ACC112 (cell line): ENCODE data around the gene AOAH.
"Not testable (repeated sequence)": the region's sequence is repeated elsewhere in the genome, so short reads cannot be mapped to it uniquely, and the experiment has no call there.

Experiments
- H2AFZ ChIP-seq: fragments of 200-600 bp; sonication (generic); one replicate; pipeline ENCODE4 v1.6.0; 2017; ENCODE audit warnings: antibody characterized with exemption, low read length; ENCODE audit not compliant: unreplicated experiment
- H3K27ac ChIP-seq: fragments of 200-600 bp; sonication (generic); 2 replicates; pipeline ENCODE4 v1.5.1; 2014; ENCODE audit warnings: low read depth, mild to moderate bottlenecking, antibody characterized with exemption, low read length, moderate library complexity
- H3K27me3 ChIP-seq: fragments of 200-600 bp; sonication (generic); 2 replicates; pipeline ENCODE4 v1.6.1; 2014; ENCODE audit warnings: mild to moderate bottlenecking, antibody characterized with exemption, low read length, moderate library complexity, mixed read lengths; ENCODE audit not compliant: insufficient read depth
- H3K36me3 ChIP-seq: fragments of 200-600 bp; sonication (generic); 2 replicates; pipeline ENCODE4 v1.6.1; 2016; ENCODE audit warnings: mild to moderate bottlenecking, antibody characterized with exemption, low read length, moderate library complexity, mixed read lengths; ENCODE audit not compliant: insufficient read depth
- H3K4me1 ChIP-seq: fragments of 200-600 bp; sonication (generic); one replicate; pipeline ENCODE4 v1.6.1; 2016; ENCODE audit warnings: low read length, mixed read lengths; ENCODE audit not compliant: insufficient read depth, unreplicated experiment, control insufficient read depth
- H3K4me3 ChIP-seq: fragments of 200-600 bp; sonication (generic); 2 replicates; pipeline ENCODE4 v1.5.1; 2014; ENCODE audit warnings: mild to moderate bottlenecking, low read depth, low read length
- H3K79me2 ChIP-seq: fragments of 200-600 bp; sonication (generic); one replicate; pipeline ENCODE4 v1.6.0; 2016; ENCODE audit warnings: low read length; ENCODE audit not compliant: control insufficient read depth, unreplicated experiment, insufficient read depth

Gene AOAH

DNA sequence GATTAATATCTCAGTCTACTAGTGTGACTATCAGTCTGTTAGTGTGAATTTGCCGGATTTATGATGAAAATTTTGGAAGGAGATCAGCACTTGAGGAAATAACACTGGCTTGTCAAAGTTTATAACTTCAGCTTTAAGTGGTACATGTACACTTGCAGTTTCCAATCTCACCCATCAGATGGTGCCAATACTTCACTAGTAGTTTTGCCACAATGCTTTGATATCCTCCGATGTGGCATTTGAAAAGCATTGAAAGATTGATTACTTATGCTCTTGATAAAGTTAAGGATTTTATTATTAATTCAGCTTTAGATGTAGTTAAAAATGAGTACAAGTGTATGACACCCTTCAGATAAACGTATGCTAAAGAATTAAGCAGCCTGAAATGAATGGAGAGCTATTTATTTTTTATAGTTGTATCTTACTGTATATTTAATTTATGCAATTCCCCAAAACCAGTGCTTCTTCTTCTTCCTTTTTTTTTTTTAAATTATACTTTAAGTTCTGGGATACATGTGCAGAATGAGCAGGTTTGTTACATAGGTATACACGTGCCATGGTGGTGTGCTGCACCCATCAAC is 236.4 kb downstream of the AOAH start:
- H3K4me3 ChIP-seq = no peak overlapping the region
- H2AFZ ChIP-seq = no peak overlapping the region
- no peak overlapping the region for H3K27ac ChIP-seq
- H3K4me1 ChIP-seq = no peaks in the 10 kb centered on the region
- H3K79me2 ChIP-seq = no peaks in the 10 kb centered on the region
- H3K36me3 ChIP-seq = no peaks in the 10 kb centered on the region
- H3K27me3 ChIP-seq = peaks cover 46% of the 10 kb centered on the region

DNA sequence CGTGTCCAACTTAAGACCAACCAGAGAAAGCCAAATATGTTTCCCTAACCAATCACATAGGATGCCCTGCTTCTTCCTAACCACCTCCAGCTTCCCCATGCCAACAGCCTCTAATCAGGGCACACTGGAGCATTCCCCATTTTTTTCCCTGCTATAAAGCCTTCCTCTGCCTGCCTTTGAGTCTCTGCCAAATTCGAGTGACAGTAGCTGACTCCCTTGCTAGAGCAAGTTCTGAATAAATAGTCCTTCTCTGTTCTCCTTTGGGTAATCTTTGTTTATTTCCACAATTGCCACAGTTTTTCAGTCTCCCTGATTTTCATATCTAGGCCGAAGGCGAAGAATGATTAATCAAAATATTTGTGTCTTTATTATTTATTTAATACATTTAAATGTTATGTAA is 238.0 kb downstream of the AOAH start:
- Histone ChIP-seq H3K4me3 (no peak overlapping the region), H3K4me1 (no peaks in the 10 kb centered on the region), H3K27me3 (peaks cover 46% of the 10 kb centered on the region), H3K79me2 (no peaks in the 10 kb centered on the region), H2AFZ (no peak overlapping the region), H3K27ac (no peak overlapping the region), H3K36me3 (no peaks in the 10 kb centered on the region)

DNA sequence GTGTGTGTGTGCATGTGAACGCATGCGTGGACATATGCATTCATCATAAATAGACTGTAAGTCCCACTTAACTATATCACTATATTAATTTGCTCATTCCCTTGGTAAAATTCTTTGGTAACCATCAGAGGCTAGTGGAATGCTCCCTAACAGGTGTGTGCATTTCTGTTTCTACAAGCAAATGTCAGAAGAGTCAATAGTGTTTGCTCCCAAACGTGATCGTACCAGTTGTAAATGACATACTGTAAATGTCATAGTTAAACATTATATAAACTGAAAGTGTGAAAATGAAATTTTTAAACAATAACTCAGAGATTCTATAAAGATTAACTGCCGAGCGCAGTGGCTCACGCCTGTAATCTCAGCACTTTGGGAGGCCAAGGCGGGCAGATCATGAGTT is 240.0 kb downstream of the AOAH start:
- Histone ChIP-seq H3K79me2 (no peaks in the 10 kb centered on the region), H3K27me3 (peaks cover 43% of the 10 kb centered on the region), H3K27ac (no peak overlapping the region), H3K4me3 (no peak overlapping the region), H2AFZ (no peak overlapping the region), H3K4me1 (no peaks in the 10 kb centered on the region), H3K36me3 (no peaks in the 10 kb centered on the region)

DNA sequence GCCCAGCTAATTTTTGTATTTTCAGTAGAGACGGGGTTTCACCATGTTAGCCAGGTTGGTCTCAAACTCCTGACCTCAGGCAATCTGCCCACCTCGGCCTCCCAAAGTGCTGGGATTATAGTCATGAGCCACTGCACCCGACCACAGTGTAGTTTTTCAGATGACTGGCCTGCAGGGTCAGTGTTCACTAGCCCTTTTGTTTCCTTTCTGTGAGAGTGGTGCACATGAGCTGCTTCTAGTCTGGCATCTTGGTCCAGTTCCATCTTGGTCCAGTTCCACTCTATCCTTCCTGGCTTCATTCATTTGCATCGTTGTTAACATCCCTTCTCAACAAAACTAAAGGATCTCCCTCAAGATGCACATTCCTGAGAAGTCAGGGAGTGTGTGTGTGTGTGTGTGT is 240.4 kb downstream of the AOAH start:
- H2AFZ ChIP-seq = not testable (repeated sequence)

DNA sequence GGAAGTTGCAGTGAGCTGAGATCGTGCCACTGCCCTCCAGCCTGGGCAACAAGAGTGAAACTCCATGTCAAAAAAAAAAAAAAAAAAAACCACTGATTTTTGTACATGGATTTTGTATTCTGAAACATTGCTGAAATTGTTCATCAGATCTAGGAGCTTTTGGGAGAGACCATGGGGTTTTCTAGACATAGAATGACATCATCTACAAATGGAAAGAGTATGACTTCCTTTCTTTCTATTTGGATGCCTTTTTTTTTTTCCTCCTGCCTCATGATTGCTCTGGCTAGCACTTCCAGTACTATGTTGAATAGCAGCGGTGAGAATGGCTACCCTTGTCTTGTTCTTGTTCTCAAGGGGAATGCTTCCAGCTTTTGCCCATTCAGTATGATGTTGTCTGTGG is 245.5 kb downstream of the AOAH start:
- Histone ChIP-seq H2AFZ (no peak overlapping the region), H3K27me3 (peaks cover 28% of the 10 kb centered on the region), H3K36me3 (no peaks in the 10 kb centered on the region), H3K4me3 (no peak overlapping the region), H3K4me1 (peaks cover 10% of the 10 kb centered on the region), H3K27ac (no peak overlapping the region), H3K79me2 (no peaks in the 10 kb centered on the region)

More for the DNA sequence above, 240.4 kb downstream of the AOAH start:
- not testable (repeated sequence) for H3K79me2 ChIP-seq, H3K4me3 ChIP-seq, H3K36me3 ChIP-seq, H3K27ac ChIP-seq, H3K4me1 ChIP-seq
- peaks cover 41% of the 10 kb centered on the region for H3K27me3 ChIP-seq

DNA sequence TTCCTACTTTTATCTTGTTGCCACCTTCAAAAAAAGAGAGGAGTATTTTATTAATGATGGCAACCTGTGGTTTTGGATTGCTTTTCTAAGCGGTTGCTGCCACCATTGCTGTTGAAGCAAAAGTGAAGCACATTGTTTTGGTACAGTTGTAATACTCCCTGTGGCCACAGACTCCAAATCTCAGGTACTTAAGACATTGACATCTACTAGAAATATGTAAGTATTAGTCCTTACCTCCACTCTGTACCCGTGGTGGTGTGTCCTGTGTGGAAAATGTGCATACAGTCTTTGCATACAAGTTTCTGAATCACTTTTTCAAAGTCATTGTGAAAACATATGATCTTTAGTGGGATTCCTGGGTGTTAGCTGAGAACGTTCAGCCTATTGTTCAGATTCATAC is 248.9 kb downstream of the AOAH start:
- H3K27me3 ChIP-seq = peaks cover 8% of the 10 kb centered on the region; the same call in 1 of the 2 replicates
- H3K36me3 ChIP-seq = no peaks in the 10 kb centered on the region
- H3K27ac ChIP-seq = no peak overlapping the region
- H3K4me3 ChIP-seq = no peak overlapping the region
- H2AFZ ChIP-seq = no peak overlapping the region
- H3K4me1 ChIP-seq = peaks cover 10% of the 10 kb centered on the region
- H3K79me2 ChIP-seq = no peaks in the 10 kb centered on the region

DNA sequence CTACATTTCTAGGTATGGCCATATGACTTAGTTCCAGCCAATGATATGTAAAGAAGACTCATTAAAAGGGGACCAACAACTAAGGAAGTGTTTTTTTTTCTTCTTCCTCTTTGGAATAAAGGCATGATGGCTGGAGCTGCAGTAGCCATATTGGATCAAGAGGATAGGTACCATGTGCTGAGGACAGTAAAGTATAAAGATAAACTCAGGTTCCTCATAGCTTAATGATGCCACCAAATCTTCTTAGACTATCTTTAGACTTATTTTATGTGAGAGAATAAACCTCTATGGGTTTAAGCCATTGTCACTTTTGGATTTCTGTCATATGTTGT is 249.3 kb downstream of the AOAH start:
- Histone ChIP-seq H3K4me1 (peaks cover 10% of the 10 kb centered on the region), H3K27ac (peak overlapping the region; percentile 19; the same call in 1 of the 2 replicates), H3K79me2 (no peaks in the 10 kb centered on the region), H3K27me3 (peaks cover 4% of the 10 kb centered on the region; the same call in 1 of the 2 replicates), H3K4me3 (no peak overlapping the region), H3K36me3 (no peaks in the 10 kb centered on the region), H2AFZ (no peak overlapping the region)

DNA sequence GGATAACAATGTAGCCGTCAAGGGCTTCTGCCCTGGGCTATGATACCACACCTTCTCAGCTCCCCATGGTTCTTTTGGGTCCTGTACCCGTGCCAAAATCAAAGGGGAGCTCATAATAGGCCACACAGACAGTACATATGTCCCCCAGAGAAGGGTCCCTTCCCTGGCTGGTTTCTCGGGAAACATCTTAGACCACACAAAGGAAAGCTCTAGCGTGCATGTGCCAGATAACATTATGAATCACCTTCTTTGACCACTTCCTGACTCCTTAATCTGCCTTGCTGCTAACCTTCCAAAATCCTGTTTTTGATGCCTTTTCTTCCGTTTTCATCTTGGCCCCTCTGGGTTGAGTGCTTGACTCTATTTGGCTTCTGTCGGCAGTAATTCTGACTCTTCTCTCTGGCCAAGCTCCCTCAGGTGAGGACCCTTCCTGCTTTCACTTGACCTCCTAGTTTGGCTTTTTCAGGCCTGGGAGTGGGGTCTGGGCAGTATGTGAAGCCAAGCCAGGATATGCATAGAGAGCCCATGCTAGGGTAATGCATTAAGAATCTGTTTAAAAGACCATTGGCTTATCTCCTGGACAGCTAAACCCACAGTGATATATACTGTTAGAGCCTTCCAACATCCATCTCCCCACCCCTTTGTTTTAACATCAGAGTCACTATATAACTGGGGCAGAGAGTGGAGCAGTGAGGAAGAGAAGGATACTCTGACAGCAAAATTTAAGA is 249.8 kb downstream of the AOAH start:
- H2AFZ ChIP-seq = no peak overlapping the region

DNA sequence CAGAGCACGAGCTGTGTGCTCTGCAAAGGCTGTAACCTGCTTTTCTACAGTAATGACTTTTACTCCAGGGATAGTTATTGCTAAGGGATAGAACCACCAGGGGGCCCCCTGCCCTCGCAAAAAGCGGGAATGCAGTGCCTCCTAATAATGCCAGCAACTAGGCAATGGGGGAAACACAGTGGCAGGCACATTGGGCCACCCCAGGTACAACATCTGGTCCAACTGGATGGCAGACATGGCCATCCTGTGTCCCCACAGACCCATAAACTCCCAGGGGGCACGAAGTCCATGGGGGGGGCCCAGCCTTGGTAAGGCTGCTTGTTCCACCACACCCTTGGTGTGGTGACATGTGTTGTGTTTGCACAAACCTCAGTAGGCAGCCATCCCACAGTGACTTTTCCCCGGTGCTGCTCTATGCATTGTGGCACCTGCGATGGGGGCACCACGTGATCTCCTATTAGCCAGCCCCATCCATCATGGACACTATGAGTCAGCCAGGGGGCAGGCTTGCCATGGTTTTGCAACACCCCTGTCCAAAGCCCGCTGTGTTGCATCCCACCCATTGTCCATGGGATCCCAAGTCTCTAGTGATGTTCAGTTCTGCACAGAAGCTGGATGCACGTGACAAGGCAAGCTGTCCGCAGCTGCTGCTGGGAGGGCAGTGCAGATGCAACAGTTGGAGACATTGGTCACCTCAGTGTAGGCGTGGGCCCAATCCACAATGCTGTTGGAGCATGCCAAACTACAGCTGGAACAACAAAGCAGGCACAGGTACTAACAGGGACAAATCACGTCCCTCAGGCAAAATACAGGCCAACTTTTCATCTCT is 250.6 kb downstream of the AOAH start:
- H3K4me1 ChIP-seq = peaks cover 10% of the 10 kb centered on the region
- H3K27ac ChIP-seq = no peak overlapping the region; the same call in 1 of the 2 replicates
- H3K4me3 ChIP-seq = no peak overlapping the region
- no peaks in the 10 kb centered on the region for H3K36me3 ChIP-seq
- H2AFZ ChIP-seq = no peak overlapping the region
- no peaks in the 10 kb centered on the region for H3K27me3 ChIP-seq
- no peaks in the 10 kb centered on the region for H3K79me2 ChIP-seq

More for the DNA sequence above, 249.8 kb downstream of the AOAH start:
- no peaks in the 10 kb centered on the region for H3K79me2 ChIP-seq
- H3K27ac ChIP-seq = peak overlapping the region; percentile 19; the same call in 1 of the 2 replicates
- peaks cover 10% of the 10 kb centered on the region for H3K4me1 ChIP-seq
- no peak overlapping the region for H3K4me3 ChIP-seq
- H3K27me3 ChIP-seq = no peaks in the 10 kb centered on the region; the same call in 1 of the 2 replicates
- H3K36me3 ChIP-seq = no peaks in the 10 kb centered on the region

DNA sequence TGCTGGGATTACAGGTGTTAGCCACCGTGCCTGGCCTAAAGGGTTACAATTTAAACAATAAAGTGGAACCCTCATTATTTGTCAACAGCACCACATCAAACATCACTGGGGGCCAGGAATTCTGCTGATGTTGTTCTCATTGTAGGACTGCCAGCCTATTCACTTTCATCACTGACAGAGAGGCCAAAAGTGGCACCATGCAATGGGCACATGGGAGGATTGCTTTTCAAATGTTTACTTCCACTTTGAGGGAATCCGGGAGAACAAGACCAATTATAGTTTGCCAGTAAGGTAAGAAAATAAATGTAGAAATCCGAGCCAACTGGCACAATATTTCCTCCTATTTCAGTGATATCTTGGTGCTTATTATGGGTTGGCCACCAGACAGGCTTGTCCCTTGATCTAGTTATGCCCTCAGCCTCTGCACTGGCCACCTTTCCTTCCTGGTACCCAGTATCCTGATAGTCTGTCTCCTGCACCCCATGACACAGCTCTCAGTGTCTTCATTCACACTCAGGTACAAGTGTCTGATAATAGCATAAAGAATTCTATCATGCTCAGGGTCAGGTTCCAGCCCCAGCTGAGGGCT is 252.1 kb downstream of the AOAH start:
- no peaks in the 10 kb centered on the region for H3K36me3 ChIP-seq
- no peaks in the 10 kb centered on the region for H3K27me3 ChIP-seq
- no peaks in the 10 kb centered on the region for H3K79me2 ChIP-seq
- H3K4me1 ChIP-seq = peaks cover 10% of the 10 kb centered on the region
- H3K4me3 ChIP-seq = no peak overlapping the region
- no peak overlapping the region for H3K27ac ChIP-seq
- H2AFZ ChIP-seq = no peak overlapping the region
